Measurements from ENCODE around the gene TCF4. TPM values are rescaled to one million over a fixed set of nuclear protein-coding genes. Genes with fewer than 3 reads are reported as not detected.

TCF4 gene
- polyA plus RNA-seq, 1 donor, result 77.2 TPM

GRCh38 chr18:55261253-55261652, 326.7 kb downstream of the TCF4 start:
- no peak for DNase-seq

GRCh38 chr18:55258088-55258487, 329.9 kb downstream of the TCF4 start:
- DNase-seq, result no peak

- no peak for DNase-seq
These were observed 331.1 kb downstream of the TCF4 start for GRCh38 chr18:55256929-55257289.

GRCh38 chr18:55256226-55256928, 331.6 kb downstream of the TCF4 start:
- no peak for DNase-seq

- DNase-seq, result no peak
These were observed 334.2 kb downstream of the TCF4 start for GRCh38 chr18:55253814-55254213.

- DNase-seq, result no peak
These were observed 335.1 kb downstream of the TCF4 start for GRCh38 chr18:55252901-55253300.

GRCh38 chr18:55252053-55252675, 335.8 kb downstream of the TCF4 start:
- no peak for DNase-seq

GRCh38 chr18:55251254-55251971, 336.6 kb downstream of the TCF4 start:
- DNase-seq, result peak; percentile 67

- no peak for DNase-seq
These were observed 337.2 kb downstream of the TCF4 start for GRCh38 chr18:55250768-55251173.

- no peak for DNase-seq
These were observed 338.4 kb downstream of the TCF4 start for GRCh38 chr18:55249550-55249949.

GRCh38 chr18:55248495-55248894, 339.5 kb downstream of the TCF4 start:
- DNase-seq, result no peak

GRCh38 chr18:55247032-55247431, 341.0 kb downstream of the TCF4 start:
- no peak for DNase-seq

GRCh38 chr18:55246278-55246677, 341.7 kb downstream of the TCF4 start:
- no peak for DNase-seq

- no peak for DNase-seq
These were observed 342.8 kb downstream of the TCF4 start for GRCh38 chr18:55245211-55245614.

- no peak for DNase-seq
These were observed 343.4 kb downstream of the TCF4 start for GRCh38 chr18:55244546-55244945.

- no peak for DNase-seq
These were observed 344.1 kb downstream of the TCF4 start for GRCh38 chr18:55243857-55244256.

- no peak for DNase-seq
These were observed 344.7 kb downstream of the TCF4 start for GRCh38 chr18:55243255-55243654.

- no peak for DNase-seq
These were observed 347.0 kb downstream of the TCF4 start for GRCh38 chr18:55240978-55241377.

GRCh38 chr18:55239740-55240139, 348.3 kb downstream of the TCF4 start:
- DNase-seq, result no peak

GRCh38 chr18:55237660-55238059, 350.3 kb downstream of the TCF4 start:
- no peak for DNase-seq

- DNase-seq, result no peak
These were observed 351.7 kb downstream of the TCF4 start for GRCh38 chr18:55236150-55236931.

GRCh38 chr18:55235094-55235461, 352.9 kb downstream of the TCF4 start:
- DNase-seq, result no peak

Measured in left kidney (tissue), 2 donors.